Astrocyte of the spinal cord (primary cell): ENCODE data around the gene ENTPD7.
A peak's percentile ranks its signal among the peaks of the same experiment; 100 is the strongest.

Source experiments
- DNase-seq: peaks from one replicate; pipeline ENCODE4 v3.0.0; 2011; ENCODE audit warnings: low read depth, low spot score
- H3K4me3 ChIP-seq: 2 replicates; pipeline ENCODE4 v1.5.1; 2011; ENCODE audit warnings: low read depth, mild to moderate bottlenecking, low read length, moderate library complexity
- in situ Hi-C: cut with HindIII; loops from 2 replicates; pipeline ENCODE4 v1.10.0; 2017; ENCODE audit warnings: low sequenced_read_pairs
- TF ChIP-seq, protein P1 (sequence below): IDR thresholded peaks from 2 replicates; pipeline ENCODE4 v1.5.1; 2012; ENCODE audit warnings: low read depth, mild to moderate bottlenecking, low read length, inconsistent platforms

The ENTPD7 gene

DNA sequence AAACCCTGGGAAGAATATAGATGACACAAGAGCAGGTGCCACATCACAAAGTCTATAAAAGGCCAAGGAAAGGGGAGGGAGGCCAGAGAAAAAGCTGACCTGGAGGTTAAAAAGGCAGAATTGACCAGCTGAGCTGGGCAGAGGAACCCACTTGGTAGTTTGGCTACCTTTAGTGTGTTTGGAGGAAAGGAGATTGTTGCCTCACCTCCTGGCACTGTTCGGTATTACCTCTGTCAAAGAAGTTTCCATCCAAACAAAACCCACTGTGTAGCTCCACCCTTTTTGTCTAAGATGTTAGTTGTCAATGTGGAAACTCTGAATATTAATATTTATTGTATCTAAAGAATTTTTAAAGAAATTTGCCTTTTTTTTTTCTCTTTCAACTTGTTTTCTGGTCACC lies 23.4 kb downstream of the ENTPD7 start:
- DNase-seq: no peak
- no peak overlapping the region for H3K4me3 ChIP-seq
- in situ Hi-C loops: no loop called here
- TF ChIP-seq, protein P1, sequence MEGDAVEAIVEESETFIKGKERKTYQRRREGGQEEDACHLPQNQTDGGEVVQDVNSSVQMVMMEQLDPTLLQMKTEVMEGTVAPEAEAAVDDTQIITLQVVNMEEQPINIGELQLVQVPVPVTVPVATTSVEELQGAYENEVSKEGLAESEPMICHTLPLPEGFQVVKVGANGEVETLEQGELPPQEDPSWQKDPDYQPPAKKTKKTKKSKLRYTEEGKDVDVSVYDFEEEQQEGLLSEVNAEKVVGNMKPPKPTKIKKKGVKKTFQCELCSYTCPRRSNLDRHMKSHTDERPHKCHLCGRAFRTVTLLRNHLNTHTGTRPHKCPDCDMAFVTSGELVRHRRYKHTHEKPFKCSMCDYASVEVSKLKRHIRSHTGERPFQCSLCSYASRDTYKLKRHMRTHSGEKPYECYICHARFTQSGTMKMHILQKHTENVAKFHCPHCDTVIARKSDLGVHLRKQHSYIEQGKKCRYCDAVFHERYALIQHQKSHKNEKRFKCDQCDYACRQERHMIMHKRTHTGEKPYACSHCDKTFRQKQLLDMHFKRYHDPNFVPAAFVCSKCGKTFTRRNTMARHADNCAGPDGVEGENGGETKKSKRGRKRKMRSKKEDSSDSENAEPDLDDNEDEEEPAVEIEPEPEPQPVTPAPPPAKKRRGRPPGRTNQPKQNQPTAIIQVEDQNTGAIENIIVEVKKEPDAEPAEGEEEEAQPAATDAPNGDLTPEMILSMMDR: peak; percentile 22

DNA sequence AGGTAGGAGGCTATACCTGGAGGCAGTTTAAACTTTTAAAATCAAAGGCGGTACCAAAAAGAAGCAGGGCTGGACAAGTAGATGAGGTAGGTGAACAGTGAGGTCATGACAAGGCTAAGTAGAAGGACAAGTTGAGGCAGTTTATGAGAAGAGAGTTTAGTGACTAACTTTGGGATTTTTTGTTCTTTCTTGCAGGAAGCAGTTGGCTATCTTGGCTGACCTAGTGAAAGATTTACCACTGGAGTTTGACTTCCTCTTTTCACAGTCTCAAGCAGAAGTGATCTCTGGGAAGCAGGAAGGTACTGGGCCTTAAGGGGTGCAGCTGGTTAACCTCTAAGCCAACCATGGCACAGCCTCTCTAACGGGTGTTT lies 26.3 kb downstream of the ENTPD7 start:
- TF ChIP-seq, protein P1: no peak
- in situ Hi-C loops: no loop called here
- no peak overlapping the region for H3K4me3 ChIP-seq
- DNase-seq: no peak

DNA sequence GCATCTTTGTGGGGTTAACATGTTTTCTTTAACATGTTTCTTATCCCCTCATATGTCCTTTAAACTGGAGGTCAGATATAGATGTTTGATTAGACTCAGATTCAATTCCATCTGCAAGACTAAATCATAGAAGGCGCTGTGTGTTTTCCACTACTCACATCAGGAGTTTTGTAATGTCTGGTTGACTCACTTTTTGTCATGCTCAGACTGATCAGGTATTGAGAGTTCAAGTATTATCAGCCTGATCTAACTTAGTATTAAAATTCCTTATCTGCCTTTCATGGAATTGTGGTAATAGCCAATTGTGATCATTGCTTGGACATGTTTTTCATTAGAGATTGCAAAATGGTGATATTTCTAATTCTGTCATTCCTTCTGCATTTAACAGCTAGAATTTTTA lies 30.2 kb downstream of the ENTPD7 start:
- DNase-seq: no peak
- no peak overlapping the region for H3K4me3 ChIP-seq
- in situ Hi-C loops: no loop called here
- TF ChIP-seq, protein P1: no peak

GRCh38 chr10:99693933-99694583 lies 34.7 kb downstream of the ENTPD7 start:
- TF ChIP-seq, protein P1: no peak
- in situ Hi-C loops: no loop called here
- DNase-seq: peak; percentile 75
- H3K4me3 ChIP-seq: no peak overlapping the region

DNA sequence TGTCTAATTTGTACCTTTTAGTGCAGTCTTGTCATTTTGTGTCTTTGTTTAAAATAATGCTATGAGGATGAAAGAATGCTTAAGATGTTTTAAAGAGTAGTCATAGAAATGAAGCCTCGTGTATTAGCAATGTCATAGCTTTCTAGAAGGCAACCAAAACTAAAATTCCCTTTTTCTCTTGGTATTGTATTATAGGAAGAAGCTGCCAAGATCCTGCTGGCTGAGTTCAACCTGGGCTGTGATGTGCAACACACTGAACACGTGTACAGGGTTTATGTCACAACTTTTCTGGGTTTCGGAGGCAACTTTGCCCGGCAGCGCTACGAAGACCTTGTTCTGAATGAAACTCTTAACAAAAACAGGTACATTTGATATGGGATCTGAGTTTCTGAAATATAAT lies 36.5 kb downstream of the ENTPD7 start:
- TF ChIP-seq, protein P1: no peak
- no peak overlapping the region for H3K4me3 ChIP-seq
- in situ Hi-C loops: no loop called here
- DNase-seq: peak; percentile 13

DNA sequence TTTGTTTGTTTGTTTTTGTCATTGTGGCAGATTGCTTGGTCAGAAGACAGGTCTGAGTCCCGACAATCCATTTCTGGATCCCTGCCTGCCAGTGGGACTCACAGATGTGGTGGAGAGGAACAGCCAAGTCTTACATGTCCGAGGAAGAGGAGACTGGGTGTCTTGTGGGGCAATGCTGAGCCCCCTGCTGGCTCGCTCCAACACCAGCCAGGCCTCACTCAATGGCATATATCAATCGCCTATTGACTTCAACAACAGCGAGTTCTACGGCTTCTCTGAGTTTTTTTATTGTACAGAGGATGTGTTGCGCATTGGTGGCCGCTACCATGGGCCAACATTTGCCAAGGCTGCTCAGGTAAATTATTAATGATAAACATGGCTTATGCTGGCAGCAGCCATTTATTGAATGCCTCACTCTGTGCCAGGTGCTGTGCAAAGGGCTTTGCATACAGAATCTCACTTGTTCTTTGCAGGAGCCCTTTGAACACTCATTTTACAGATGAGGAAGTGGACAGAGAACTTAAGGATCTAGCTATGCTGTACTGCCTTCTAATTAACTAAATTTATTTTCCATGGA lies 39.3 kb downstream of the ENTPD7 start:
- DNase-seq: no peak
- no peak overlapping the region for H3K4me3 ChIP-seq
- TF ChIP-seq, protein P1: no peak
- in situ Hi-C loops: no loop called here
